ENCODE data around the gene MEF2B. TPM values are rescaled to one million over a fixed set of nuclear protein-coding genes. Genes with fewer than 3 reads are reported as not detected.

MEF2B gene
- total RNA-seq (2014; rRNA removed; shearing (Covaris generic)): not detected in 2 replicates
- 0.05 and 0.10 TPM in 2 replicates for polyA plus RNA-seq (2015; cell fraction: cytosol; rRNA removed)
- polyA plus RNA-seq (2015; cell fraction: nucleus; rRNA removed): 0.56 and 0.88 TPM in 2 replicates

DNA sequence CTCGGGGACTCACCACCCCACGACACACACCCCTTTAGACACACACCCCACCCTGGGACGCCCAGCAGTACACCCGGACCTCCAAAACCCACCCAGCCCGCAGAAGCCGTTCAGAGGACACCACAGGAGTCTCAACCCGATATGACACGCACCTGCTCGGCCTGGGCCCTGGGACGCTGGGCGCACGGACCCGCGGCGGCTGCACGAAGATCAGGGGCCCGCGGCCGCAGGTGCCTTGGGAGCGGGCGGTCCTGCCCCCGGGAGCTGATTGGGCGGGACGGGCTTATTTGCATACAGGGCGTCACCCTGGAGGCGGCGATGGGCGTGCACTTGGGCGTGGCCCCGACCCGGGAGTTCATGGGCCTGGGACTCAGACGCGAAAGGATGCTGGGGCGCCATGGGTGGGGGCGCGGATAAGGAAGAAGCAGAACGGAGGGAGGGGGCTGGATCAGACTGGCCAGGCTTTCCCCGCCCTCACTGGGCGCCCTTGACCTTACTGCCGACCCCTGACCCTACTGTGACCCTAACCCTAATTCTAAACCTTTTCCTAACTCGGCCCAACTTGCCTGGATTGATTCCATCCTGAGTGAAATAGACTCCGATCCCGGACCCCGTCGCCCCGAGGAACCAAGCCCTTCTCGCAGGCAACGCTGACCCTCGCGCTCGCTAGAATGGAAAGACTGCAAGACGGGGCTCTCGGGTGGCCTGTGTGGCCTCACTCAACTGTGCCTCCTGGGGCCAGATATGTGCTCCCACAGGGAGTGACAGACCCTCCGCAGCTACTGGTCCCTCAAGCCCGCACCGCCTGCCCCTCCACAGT lies at the start of gene MEF2B:
Gene MEF2B, minus strand, starts transcription at position 211 of the 820 bp plus-strand sequence. CDS start 19,528 bp downstream, outside the sequence.
- DNase-seq (ENCODE audit: low read depth): no peak

DNA sequence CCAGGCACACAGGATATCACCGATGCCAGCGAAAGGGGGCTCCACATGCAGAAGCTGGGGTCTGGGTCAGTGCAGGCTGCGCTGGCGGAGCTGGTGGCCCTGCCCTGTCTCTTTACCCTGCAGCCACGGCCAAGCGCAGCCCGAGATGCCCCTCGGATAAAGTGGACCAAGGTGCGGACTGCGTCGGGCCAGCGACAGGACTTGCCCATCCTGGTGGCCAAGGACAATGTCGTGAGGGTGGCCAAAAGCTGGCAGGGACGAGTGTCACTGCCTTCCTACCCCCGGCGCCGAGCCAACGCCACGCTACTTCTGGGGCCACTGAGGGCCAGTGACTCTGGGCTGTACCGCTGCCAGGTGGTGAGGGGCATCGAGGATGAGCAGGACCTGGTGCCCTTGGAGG lies 48.8 kb upstream of the MEF2B start:
- DNase-seq (ENCODE audit: low read depth): no peak

DNA sequence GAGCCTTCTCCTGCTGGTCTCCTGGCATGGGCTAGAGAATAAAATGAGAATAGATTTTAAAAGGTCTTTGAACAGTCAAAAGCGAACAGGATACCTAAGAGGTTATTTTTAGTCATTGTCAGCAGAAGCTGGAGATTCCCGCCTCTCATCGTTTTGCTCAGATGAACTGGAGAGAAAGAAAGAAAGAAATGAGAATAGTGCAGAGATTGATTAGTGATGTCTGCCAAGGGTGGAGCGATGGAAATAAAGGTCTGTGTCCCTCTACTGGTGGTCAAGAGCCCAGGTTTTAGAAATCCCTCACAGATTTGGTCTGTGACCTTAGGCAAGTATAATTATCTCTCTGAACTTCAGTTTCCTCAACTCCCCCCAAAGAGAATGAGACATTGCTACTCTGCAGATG lies 47.0 kb upstream of the MEF2B start:
- DNase-seq (ENCODE audit: low read depth): peak; percentile 67

DNA sequence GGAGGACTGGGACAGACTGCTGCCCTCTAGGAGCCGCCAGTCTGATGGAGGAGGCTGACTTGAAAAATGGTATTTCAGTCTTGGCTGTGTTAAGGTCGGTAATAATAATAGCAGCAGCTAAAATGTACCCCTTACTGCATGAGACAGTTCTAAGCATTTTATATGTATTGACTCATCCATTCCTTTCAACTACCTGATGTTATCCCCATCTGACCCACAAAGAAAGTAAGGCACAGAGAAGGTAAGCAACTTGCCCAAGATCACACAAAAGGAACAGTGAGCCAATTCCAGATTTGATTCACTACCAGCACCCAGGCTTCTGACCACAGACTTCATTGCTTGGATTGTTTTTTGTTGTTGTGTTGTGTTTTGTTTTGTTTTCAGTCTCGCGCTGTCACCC lies 45.7 kb upstream of the MEF2B start:
- DNase-seq (ENCODE audit: low read depth): no peak

- peak; percentile 42 for DNase-seq (ENCODE audit: low read depth)
Measured at GRCh38 chr19:19214892-19215291, 44.8 kb upstream of the MEF2B start.

DNA sequence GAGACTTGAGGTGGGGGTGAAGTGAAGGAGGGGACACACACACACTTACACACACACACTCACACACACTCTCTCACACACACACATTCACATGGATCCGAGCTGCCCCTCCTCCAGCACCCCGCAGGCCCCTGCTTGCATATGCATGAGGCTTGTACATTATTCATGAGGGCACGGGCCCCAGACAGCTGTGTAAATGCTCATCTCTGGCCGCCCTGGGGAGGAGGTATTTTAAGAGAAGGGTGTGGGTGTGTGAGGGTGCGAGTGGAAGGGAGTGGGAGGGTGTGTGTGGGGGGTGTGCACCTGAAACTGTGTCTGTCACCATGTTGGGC lies 44.1 kb upstream of the MEF2B start:
- no peak for DNase-seq (ENCODE audit: low read depth)

- no peak for DNase-seq (ENCODE audit: low read depth)
Measured at GRCh38 chr19:19213426-19214158, 43.5 kb upstream of the MEF2B start.

DNA sequence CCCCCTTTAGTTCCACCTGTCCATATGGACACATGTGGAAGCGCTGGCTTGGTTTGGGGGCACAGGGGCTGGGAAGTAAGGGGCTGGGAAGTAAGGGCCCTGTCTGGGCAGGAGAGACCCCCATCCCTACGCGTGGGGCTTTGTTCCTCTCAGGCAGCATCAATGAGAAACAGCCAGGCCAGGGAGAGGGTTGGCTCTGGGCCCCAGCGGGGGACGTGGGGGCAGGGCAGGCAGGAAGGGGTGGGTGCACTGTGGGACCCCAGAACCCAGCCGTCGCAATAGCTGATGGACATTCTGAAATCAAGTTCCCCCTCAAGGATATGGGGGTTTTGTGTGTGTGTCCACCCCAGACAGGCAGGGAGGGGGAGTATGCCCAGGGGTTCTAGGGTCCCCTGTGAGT lies 42.9 kb upstream of the MEF2B start:
- DNase-seq (ENCODE audit: low read depth): no peak

DNA sequence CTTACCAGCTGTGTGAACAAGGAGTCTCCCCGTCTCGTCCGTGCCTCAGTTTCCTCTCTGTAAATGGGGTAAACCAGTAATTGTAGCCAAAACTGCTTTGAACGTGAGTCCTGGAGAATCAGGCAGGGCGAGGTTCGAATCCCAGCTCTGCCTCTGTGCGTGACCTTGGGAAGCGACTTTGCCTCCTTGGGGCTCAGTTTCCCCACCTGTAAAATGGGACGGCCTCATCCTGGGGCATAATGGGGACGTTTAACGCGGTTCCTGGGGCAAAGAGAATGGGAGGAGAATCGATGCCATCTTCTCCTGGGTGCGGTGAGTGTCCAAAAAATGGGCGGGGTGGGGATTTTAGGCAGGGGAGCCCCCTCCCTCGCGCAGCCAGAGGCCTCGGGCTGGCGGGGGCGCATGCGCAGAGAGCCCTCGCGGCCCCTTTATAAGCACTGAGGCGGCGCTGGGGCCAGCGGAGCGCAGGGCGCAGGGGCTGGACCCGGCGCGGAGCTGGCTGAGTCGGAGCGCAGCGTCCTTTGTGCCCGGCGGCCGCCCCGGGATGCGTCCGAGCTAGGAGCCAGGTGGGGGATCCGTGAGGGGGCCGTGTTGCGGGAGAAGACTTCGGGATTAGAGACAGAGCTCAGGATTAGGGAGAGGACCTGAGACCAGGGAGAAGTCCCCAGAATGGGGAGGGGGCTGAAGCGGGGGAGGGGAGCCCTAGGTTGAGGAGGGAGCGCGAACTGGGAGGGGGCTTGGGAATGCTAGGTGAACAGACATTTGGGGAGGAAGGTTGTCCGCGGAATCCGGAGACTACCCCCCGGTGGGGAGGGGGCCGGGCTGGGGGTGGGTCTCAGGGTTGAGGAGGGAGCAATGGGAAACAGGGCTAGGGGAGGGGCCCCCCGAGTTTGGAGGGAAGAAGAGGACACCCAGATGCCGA lies 41.7 kb upstream of the MEF2B start, which contains the start of gene NCAN:
Gene NCAN, plus strand, starts transcription at position 460 of the 922 bp plus-strand sequence. CDS start 4,996 bp downstream, outside the sequence.
- no peak for DNase-seq (ENCODE audit: low read depth)

GRCh38 chr19:19209372-19209771 lies 39.3 kb upstream of the MEF2B start:
- no peak for DNase-seq (ENCODE audit: low read depth)

DNA sequence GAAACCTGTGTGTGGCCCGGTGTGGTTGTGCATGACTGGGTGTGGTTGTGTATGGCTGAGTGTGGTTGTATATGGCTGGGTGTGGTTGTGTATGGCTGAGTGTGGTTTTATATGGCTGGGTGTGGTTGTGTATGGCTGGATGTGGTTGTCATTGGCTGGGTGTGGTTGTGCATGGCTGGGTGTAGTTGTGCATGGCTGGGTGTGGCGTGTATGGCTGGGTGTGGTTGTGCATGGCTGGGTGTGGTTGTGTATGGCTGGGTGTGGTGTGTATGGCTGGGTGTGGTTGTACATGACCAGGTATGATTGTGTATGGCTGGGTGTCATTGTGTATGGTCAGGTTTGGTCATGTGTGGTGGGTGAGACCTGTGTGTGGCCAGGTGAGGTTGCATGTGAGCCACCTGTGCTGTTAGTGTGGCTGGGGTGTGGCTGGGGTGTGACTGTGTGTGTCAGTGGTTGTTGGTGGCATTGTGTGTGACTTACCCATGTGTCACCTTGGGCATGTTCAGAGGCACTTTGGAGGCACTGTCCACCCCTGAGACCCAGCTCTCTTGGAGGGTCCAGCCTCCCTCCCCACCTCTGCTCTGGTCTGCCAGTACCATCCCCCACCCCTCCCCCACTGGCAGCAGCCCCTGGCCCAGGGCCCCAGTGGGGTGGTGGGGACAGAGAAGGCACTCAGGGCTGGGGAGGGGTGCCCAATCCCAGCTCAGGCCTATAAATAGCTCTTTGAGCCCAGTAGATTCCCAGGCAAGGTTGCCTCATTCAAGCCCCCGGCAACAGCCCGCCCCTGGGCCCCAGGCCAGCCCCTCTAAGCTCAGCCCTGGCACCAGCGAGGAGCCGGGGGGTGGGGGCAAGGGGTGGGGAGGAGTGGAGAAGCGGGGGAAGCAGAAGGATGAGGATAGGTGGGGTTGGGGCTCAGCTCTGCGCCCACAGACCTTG lies 37.8 kb upstream of the MEF2B start:
- DNase-seq (ENCODE audit: low read depth): no peak

DNA sequence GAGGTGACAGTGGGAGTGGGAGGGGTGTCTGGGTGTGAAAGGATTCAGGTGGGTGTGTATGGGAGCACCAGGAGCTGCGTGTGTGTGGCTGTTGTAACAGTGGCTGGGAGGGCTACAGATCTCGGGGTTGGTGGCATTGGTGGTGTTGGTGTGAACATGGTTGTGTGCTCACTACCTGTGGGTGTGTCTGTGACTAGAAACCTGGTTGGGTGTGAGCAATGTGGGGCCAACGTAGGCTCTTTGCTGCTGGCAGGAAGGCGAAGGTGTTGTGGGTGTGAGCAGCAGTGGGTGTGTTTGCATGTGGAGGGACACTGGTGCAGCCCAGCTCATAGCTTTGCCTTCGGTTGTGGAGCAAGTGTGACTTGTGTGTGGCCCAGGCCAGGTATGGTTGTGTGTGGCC lies 36.9 kb upstream of the MEF2B start:
- no peak for DNase-seq (ENCODE audit: low read depth)

DNA sequence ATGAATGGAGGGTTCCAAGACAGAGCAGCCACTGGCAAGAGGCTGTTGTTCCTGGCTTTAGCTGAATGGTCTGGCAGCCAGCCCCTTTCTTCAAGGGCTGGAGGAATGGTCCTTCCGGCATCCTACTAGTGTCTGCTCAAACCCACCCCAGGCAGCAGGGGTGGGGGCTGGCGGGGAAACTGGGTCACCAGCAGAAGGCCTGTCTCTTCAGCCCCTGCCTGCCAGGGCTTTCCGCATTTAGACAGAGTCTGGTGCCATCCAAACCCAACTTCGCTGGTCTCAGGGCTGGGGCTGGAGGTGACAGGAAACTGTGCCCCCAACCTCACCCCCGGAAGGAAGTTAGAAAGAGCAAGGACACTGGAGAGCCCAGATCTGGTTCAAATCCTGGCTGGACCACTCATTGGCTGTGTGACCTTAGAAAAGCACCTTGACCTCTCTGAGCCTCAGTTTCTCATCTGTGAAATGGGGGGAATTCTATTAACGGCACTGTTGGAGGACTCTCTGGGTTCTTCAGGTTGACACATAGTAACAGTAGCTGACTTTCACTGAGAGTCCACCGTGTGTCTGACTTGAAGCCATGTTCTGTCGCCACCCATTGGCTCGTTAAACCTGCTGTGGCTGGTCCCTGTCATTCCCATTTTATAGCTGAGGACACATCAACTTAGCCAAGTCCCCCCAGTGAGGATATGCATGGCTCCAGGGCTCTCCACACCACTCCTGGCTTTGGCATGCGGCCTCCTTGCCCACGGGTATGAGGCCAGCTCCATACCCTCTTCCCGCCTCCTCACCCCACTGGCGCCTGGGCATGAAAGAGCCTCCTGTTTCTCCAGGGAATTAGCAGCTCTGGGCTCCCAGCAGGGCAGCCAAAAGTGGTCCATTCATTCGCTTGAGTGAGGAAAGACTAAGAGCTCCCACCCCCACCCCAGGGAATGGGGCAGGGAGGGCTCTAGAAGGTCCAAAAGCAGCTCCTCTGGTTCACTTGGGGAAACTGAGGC lies 35.6 kb upstream of the MEF2B start:
- DNase-seq (ENCODE audit: low read depth): no peak

GRCh38 chr19:19204181-19204580 lies 34.1 kb upstream of the MEF2B start:
- no peak for DNase-seq (ENCODE audit: low read depth)

DNA sequence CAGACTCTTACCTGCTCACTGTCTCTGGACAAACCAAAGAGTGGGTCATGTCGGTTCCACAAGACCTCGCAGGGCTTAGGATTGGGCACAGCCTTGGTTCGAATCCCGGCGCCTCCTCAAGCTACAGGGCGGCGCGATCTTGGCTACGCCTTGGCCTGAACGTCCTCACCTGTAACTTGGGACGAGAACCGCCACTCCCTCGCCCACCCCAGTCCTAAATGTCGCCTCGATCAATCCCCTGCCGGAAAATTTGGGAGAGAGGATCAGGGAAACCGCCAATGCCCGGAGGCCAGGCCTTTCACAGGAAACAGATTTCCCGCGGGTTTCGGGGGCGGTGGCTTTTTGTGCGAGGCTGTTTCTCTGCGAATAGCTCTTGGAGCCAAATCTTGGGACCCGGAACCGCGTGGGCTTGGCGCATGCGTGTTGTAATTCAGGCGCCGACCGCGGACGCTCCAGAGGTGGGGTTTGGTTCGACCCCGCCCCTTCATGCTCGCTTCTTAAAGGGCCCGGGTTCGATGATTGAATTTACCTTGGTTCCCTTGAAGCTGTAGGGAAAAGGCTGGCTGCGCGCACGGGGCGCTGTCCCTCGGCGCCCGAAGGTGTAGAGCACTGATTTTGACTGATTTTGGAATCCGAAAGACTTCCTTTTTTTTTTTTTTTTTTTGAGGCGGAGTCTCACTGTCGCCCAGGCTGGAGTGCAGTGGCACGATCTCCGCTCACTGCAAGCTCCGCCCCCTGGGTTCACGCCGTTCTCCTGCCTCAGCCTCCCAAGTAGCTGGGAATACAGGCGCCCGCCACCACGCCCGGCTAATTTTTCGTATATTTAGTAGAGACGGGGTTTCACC lies 33.2 kb upstream of the MEF2B start, which contains the start of gene NR2C2AP:
Gene NR2C2AP, minus strand, starts transcription at position 403 of the 845 bp plus-strand sequence. Its CDS starts 354 bp downstream, at position 49.
- peak; percentile 87 for DNase-seq (ENCODE audit: low read depth)

DNA sequence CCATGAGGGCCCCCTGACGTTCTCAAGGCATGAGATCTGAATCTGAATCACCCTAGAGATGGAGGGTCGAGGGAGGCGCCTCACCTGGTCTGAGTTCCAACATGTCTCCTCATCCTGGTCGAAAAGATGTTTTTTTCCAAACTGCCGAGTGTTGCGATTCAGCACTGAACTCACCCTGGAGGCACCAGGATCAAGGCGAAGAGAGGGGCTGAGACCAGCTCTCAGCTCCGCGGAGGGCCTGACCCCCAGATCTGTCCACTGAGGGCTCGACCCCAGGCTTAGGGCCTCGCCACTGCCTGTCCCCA lies 32.6 kb upstream of the MEF2B start:
- DNase-seq (ENCODE audit: low read depth): no peak

GRCh38 chr19:19201697-19202630 lies 31.9 kb upstream of the MEF2B start:
- no peak for DNase-seq (ENCODE audit: low read depth)

Measured in HT1080 (cell line).